ENCODE data around the gene KLF1. TPM values are rescaled to one million over a fixed set of nuclear protein-coding genes. Genes with fewer than 3 reads are reported as not detected.
"Not testable (repeated sequence)": the region's sequence is repeated elsewhere in the genome, so short reads cannot be mapped to it uniquely, and the experiment has no call there.

KLF1 gene
- total and polyA plus RNA-seq, 10 donors: 0.13 to 13.0 (median 0.67) TPM; not detected in 1

DNA sequence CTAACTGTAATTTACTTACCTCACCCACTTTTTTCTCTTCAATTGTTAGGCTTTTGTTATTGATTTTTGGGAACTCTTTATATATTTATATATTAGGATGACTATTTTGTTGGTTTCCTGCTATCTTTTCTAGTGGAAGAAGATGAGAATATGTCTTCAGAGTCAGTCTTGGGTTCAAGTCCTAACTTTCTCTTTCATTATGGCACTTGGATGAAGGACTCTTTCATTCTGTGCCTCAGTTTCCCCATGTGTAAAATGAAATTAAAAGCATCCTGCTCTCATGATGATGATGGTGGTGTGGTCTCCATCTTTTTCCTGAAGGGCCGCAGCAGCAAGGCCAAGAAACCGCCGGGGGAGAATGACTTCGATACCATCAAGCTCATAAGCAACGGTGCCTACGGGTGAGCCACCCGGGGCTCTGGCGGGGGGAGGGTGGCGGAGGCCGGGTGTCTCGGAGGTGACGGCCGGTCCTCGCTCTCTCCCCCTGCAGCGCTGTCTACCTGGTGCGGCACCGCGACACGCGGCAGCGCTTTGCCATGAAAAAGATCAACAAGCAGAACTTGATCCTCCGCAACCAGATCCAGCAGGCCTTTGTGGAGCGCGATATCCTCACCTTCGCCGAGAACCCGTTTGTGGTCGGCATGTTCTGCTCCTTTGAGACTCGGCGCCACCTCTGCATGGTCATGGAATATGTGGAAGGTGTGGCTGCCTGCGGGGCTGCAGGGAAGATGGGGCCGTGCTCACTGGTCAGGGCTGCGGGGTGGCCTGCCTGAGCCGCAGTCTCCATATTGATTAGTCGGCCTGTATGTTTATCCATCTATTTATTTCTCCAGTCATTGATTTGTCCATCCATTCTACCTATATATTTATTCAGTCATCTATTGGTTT lies 28.7 kb downstream of the KLF1 start:
- intact Hi-C loops (cut with DNase I; ENCODE audit: low total_unique reads): no loop called here
- Histone ChIP-seq H3K4me3 (no peak overlapping the region), H3K27me3 (replicated peaks in 1 of 7) (peaks cover 0 to 9% (median 0%) of the 10 kb centered on the region in 7 donors), H3K36me3 (no peaks in the 10 kb centered on the region), H3K4me1 (no peaks in the 10 kb centered on the region), H3K27ac (no peak overlapping the region), H3K9me3 (peaks cover 0 to 27% (median 20%) of the 10 kb centered on the region in 8 donors)
- TF ChIP-seq, protein P1, sequence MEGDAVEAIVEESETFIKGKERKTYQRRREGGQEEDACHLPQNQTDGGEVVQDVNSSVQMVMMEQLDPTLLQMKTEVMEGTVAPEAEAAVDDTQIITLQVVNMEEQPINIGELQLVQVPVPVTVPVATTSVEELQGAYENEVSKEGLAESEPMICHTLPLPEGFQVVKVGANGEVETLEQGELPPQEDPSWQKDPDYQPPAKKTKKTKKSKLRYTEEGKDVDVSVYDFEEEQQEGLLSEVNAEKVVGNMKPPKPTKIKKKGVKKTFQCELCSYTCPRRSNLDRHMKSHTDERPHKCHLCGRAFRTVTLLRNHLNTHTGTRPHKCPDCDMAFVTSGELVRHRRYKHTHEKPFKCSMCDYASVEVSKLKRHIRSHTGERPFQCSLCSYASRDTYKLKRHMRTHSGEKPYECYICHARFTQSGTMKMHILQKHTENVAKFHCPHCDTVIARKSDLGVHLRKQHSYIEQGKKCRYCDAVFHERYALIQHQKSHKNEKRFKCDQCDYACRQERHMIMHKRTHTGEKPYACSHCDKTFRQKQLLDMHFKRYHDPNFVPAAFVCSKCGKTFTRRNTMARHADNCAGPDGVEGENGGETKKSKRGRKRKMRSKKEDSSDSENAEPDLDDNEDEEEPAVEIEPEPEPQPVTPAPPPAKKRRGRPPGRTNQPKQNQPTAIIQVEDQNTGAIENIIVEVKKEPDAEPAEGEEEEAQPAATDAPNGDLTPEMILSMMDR (IDR thresholded peaks at IDR 0.05 in 8 of 11, conservative IDR thresholded peaks at IDR 0.05 in 3 of 11): no peak
- TF ChIP-seq POLR2A (IDR thresholded peaks at IDR 0.05): no peak
- TF ChIP-seq POLR2AphosphoS5 (IDR thresholded peaks at IDR 0.05): no peak
- WGBS, 5 donors: 94 to 95% (median 95%) methylated on average over 35 of the region's 35 CpGs
- DNase-seq: no peak

DNA sequence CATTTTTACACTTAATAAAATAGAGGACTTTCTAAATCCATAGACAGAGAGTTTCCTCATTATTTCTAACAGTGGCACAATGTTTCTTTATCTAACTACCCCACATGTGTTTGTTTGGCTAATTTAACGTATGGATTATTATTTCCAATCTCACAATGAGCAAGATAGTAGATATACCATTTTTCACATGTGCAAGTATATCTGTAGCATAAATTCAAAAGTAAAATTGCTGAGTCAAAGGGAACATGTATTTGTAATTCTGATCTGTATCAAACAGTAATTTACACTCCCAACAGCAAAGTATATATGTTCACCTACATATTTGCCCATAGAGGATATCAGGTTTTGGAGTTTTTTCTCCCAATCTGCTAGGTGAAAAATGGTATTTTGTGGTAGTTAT lies 30.3 kb downstream of the KLF1 start:
- Histone ChIP-seq H3K27me3 (replicated peaks in 1 of 7) (peaks cover 0 to 5% (median 0%) of the 10 kb centered on the region in 7 donors), H3K4me3 (no peak overlapping the region), H3K9me3 (peaks cover 0 to 27% (median 20%) of the 10 kb centered on the region in 8 donors), H3K4me1 (no peaks in the 10 kb centered on the region), H3K36me3 (no peaks in the 10 kb centered on the region), H3K27ac (no peak overlapping the region)
- TF ChIP-seq, protein P1 (IDR thresholded peaks at IDR 0.05 in 8 of 11, conservative IDR thresholded peaks at IDR 0.05 in 3 of 11): no peak
- TF ChIP-seq POLR2A (IDR thresholded peaks at IDR 0.05): no peak
- TF ChIP-seq POLR2AphosphoS5 (IDR thresholded peaks at IDR 0.05): no peak
- 71 to 89% (median 80%) methylated on average over 1 of the region's 1 CpG for WGBS, 5 donors
- DNase-seq: no peak
- intact Hi-C loops (cut with DNase I; ENCODE audit: low total_unique reads): no loop called here

DNA sequence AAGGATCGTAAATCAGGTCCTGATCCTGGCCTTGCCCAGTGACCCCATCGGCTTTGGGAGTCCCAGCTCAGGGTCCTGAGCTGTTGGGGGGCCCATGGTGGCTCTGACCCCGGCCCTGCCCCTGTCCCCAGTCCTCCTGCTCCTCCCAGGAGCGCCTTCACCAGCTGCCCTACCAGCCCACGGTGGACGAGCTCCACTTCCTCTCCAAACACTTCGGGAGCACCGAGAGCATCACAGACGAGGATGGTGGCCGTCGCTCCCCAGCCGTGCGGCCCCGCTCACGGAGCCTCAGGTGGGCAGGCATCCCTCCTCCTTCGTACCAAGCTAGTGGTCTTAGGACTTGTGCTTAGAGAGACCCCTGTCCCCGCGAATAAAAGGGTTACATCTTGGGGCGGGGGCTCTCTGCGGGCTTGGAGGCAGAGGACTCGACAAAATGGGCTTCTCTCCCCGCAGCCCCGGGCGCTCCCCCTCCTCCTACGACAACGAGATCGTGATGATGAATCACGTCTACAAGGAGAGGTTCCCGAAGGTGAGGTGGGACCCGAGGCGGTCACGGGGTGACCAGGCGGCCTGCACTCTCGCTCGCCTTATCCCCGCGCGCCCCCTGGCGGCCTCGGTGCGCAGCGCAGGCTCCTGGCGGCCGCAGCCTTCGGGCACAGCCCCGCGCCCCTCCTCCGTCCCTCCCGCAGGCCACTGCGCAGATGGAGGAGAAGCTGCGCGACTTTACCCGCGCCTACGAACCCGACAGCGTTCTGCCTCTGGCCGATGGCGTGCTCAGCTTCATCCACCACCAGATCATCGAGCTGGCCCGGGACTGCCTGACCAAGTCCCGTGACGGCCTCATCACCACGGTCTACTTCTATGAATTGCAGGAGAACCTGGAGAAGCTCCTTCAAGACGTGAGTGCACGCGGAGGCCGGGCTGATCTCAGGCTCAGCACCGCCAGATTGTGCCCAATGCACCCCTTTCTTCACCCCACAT lies 39.6 kb downstream of the KLF1 start:
- Histone ChIP-seq H3K4me3 (peak overlapping the region in 4 of 8 donors; percentile 8 to 56 (median 14)), H3K27ac (no peak overlapping the region), H3K4me1 (peaks cover 5 to 11% (median 10%) of the 10 kb centered on the region in 6 donors), H3K36me3 (no peaks in the 10 kb centered on the region), H3K27me3 (replicated peaks in 1 of 7) (peaks cover 3 to 84% (median 23%) of the 10 kb centered on the region in 7 donors), H3K9me3 (no peaks in the 10 kb centered on the region)
- peak; percentile 19 to 78 (median 65) for TF ChIP-seq POLR2AphosphoS5 (IDR thresholded peaks at IDR 0.05)
- TF ChIP-seq, protein P1 (IDR thresholded peaks at IDR 0.05 in 8 of 11, conservative IDR thresholded peaks at IDR 0.05 in 3 of 11): peak; percentile 97 to 100 (median 99)
- TF ChIP-seq POLR2A (IDR thresholded peaks at IDR 0.05): no peak
- peak; percentile 96 for DNase-seq
- intact Hi-C loops (cut with DNase I; ENCODE audit: low total_unique reads): loop anchor here (5.0 kb wide), 1 partner anchor 85 kb away; no protein-coding TSS in a partner anchor
- 10 to 16% (median 12%) methylated on average over 48 to 69 of the region's 69 CpGs for WGBS, 5 donors

DNA sequence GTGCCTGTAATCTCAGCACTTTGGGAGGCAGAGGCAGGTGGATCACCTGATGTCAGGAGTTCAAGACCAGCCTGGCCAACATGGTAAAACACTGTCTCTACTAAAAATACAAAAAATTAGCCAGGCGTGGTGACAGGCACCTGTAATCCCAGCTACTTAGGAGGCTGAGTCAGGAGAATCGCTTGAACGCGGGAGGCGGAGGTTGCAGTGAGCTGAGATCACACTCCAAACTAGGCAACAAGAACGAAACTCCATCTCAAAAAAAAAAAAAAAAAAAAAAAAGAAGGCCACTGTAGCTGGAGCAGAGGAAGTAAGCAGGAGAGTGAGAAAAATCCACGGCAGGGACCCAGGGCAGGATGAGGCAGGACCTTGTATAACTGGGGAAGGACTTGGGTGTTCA lies 40.4 kb downstream of the KLF1 start:
- not testable (repeated sequence) for H3K4me3 ChIP-seq, H3K27ac ChIP-seq, H3K9me3 ChIP-seq, DNase-seq, H3K36me3 ChIP-seq
- intact Hi-C loops (cut with DNase I; ENCODE audit: low total_unique reads): loop anchor here (5.0 kb wide), 1 partner anchor 84 kb away; no protein-coding TSS in a partner anchor
- 75 to 83% (median 81%) methylated on average over 7 of the region's 7 CpGs for WGBS, 5 donors
- Histone ChIP-seq H3K27me3 (replicated peaks in 1 of 7) (peaks cover 3 to 87% (median 31%) of the 10 kb centered on the region in 7 donors), H3K4me1 (peaks cover 5 to 16% (median 11%) of the 10 kb centered on the region in 6 donors)
